T-helper 9 cell (primary cell): ENCODE data around the gene PLD4.
A peak's percentile ranks its signal among the peaks of the same experiment; 100 is the strongest.

Experiments used
- DNase-seq: peaks from one replicate; pipeline ENCODE4 v3.0.0-alpha.2; 2020

The PLD4 gene

DNA sequence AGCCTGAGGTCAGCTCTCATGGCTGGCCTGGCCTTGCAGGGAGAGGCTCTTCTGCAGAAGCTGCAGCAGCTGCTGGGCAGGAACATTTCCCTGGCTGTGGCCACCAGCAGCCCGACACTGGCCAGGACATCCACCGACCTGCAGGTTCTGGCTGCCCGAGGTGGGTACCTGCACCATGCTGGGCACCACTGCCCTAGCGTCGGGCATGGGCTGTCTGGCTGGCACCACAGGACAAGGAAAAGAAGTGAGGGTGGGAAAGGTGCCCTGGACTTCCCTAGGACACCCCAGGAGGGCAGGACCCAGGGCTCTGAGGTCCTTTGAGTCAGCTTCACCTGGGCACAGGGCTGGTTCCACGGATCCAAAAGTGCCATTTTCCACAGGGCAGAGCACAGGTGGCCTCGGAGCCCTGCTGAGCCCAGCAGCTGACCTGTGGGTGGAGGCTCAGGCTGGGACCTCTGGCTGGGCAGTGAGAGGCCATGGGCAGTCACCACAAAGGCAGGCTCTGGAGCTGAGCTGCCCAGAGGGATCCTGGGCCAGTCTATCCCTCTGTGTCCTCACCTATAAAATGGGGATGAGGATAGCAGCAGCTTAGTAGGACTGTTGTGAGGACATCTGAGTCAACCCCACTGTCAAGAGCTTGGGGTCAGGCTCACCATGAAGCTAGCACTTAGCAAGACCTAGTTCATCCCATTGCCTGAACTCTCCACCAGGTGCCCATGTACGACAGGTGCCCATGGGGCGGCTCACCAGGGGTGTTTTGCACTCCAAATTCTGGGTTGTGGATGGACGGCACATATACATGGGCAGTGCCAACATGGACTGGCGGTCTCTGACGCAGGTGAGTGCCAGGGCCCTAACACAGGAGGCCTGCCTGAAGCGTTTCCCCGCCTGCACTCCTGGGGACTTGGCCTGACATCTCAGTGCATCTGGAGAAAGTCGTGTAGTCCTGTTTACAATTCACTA is 4.9 kb downstream of the PLD4 start:
- DNase-seq: no peak

DNA sequence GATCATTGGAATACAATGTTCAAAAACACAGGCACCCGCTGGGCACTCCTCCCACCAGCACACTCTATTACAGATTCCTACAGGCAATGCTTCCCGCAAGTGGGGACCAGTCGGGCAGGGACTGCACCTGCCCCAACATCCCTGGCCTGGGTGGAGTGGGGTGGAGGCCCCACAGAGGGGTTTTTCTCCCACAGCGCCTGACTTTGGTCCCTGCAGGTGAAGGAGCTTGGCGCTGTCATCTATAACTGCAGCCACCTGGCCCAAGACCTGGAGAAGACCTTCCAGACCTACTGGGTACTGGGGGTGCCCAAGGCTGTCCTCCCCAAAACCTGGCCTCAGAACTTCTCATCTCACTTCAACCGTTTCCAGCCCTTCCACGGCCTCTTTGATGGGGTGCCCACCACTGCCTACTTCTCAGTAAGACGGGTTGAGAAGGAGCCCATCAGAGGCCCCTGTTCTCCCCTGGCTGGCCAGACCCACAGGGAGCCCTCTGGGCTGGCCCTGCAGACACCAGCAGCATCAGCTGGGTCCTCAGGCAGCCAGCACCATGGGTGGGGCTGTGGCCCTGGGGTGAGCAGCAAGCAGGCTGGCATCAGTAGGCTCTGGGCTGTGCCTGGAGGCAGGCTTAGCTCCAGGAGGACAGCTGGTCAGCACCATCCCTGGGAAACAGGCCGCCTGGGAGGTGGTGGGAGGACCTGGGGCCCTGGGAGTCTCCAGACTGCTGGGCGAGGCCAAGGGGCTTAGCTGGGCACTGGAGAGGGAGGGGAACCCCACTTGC is 6.0 kb downstream of the PLD4 start:
- no peak for DNase-seq

DNA sequence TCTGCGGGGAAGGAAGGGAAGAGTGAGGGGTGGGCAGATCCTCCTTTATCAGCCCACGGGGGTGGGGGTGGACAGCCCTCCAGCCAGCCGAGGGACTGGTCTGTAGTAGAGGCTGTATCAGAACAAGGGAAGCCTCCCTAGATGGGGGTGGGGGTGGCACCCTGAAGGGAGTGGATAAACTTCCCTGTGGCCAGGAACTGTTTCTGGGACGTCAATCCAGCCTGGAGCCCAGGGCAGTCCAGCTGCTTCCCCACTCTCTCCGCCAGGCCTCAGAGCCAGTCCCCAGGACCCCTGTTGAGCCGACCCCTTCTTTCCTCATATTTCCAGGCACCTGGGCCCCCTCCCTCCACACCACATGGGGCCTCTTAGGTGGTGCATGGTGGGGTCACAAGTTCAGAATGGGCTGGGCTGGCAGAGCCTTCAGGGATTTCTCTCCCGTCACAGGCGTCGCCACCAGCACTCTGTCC is 6.7 kb downstream of the PLD4 start:
- DNase-seq: no peak

DNA sequence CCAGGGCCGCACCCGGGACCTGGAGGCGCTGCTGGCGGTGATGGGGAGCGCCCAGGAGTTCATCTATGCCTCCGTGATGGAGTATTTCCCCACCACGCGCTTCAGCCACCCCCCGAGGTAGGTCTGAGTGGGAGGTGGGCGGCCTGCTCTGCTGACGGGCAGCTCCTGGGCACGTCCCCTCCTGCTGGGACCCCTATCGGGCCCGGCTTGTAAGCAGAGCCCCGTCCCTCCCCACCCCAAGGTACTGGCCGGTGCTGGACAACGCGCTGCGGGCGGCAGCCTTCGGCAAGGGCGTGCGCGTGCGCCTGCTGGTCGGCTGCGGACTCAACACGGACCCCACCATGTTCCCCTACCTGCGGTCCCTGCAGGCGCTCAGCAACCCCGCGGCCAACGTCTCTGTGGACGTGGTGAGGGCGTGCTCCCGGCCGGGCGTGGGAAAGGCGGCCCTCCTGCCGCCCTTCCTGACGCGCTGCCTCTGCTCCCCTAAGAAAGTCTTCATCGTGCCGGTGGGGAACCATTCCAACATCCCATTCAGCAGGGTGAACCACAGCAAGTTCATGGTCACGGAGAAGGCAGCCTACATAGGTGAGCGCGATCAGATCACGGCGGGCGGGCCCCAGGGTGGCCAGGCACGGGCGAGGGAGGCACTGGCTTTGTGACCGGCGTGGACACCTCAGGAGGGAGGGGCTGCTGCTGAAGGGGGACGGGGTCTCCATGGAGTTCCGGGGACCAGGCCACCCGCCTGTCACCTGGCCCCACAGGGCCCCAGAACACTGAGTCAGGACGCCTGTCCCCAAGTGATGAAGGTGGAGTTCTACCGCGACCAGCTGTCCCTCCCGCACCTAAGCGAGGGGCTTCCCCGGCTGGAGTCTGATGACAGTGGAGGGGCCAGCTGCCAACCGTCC is 7.3 kb downstream of the PLD4 start:
- no peak for DNase-seq

DNA sequence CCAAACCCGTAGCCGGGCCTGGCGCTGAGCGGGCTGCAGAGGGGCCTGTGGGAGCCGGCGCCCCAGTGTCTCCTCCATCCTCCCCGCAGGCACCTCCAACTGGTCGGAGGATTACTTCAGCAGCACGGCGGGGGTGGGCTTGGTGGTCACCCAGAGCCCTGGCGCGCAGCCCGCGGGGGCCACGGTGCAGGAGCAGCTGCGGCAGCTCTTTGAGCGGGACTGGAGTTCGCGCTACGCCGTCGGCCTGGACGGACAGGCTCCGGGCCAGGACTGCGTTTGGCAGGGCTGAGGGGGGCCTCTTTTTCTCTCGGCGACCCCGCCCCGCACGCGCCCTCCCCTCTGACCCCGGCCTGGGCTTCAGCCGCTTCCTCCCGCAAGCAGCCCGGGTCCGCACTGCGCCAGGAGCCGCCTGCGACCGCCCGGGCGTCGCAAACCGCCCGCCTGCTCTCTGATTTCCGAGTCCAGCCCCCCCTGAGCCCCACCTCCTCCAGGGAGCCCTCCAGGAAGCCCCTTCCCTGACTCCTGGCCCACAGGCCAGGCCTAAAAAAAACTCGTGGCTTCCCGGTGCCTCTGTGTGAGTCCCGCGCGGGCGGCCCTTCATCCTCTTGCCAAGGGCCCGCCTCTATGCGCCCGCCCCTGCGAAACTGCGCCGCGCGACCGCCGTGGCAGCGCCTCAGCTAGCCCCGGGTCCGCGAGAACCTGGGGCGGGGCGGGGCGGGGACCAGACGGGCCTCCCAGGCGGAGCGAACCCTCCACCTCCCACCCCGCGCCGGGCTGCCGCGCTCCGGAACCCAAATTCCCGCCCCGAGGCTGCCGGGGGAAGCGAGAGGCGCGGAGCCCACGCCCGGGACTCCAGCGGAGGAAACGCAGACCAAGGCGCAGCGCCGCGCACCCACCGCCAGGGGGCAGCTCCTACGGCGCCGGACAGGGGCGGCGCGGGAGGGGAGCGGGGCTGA is 8.3 kb downstream of the PLD4 start:
- DNase-seq: peak; percentile 87

DNA sequence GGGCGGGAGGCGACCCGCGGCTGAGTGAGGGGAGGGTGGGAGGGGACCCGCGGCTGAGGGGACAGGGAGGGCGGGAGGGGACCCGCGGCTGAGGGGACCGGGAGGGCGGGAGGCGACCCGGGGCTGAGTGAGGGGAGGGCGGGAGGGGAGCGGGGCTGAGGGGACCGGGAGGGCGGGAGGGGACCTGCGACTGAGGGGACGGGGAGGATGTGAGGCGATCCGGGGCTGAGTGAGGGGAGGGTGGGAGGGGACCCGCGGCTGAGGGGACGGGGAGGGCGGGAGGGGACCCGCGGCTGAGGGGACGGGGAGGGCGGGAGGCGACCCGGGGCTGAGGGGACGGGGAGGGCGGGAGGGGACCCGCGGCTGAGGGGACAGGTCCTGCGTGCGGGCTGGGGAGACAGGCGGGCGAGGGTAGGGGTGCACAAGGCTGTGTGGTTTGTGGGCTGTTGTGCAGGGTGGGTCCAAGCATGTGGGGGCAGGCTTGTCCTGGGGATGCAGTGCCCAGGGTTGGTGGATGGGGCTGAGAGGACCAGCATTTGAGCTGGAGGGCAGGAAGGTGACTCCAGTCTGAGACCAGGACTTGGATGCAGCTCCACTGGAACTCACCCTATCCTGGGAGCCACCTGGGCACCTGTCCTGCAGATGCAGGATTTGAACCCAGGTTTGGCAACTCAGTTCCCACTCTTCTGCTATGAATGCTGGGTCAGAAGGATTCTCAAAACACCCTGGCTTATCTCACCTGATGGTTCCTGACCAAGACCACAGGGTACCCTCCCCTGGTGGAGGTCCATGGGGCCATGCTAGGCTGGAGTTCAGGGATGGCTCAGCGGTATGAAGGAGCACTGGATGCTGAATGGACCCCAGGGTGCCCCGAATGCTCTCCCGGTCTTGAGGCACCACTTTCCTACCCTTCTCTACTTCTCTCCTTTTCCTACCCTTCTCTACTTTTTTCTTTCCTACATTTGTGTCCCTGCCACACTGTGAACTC is 9.4 kb downstream of the PLD4 start:
- no peak for DNase-seq

DNA sequence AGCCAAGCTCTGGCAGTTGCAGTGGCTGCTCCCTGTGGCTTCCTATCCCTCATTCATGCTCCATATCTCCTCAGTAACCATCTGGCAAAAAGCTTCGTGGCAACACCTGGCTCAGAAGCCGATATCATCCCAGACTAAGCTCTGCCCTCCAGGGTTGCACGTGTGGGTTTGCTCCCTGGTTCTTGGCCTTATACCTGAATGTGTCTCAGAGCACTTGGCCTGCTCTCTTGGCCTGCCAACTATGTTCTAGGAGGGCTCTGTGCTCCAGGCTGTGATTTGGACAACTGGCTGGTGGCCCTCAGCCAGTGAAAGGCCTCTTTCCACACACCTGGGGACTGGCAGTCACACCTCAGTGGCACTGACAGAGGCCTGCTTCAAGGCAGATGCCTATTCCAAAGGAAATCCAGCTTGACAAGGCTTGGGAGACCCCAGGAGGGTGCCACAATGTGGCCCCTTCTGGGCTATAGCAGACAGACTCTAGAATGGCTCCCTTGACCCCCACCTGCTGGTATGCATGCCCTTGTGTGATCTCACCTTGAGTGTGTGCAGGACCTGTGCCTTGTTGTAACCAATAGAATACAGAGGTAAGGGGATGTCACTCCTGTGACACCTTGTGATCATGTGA is 10.5 kb downstream of the PLD4 start:
- no peak for DNase-seq

DNA sequence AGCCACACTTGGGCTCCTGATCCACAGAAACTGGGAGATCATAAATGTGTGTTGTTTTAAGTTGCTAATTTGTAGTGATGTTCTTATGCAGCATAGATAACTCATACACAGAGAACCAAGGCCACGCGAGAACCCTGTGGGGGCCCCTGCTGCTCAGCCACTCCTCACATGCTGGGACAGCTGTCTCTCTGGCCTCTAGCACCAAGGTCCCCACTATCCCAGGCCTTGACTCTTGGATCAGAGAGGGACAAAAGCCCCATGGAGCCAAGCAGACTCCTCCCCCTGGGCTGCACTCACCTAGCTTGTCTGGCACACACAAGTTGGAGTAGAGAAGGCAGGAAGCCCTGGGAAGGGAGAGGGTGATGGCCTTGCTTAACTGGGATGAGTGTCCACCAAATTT is 11.3 kb downstream of the PLD4 start:
- no peak for DNase-seq

DNA sequence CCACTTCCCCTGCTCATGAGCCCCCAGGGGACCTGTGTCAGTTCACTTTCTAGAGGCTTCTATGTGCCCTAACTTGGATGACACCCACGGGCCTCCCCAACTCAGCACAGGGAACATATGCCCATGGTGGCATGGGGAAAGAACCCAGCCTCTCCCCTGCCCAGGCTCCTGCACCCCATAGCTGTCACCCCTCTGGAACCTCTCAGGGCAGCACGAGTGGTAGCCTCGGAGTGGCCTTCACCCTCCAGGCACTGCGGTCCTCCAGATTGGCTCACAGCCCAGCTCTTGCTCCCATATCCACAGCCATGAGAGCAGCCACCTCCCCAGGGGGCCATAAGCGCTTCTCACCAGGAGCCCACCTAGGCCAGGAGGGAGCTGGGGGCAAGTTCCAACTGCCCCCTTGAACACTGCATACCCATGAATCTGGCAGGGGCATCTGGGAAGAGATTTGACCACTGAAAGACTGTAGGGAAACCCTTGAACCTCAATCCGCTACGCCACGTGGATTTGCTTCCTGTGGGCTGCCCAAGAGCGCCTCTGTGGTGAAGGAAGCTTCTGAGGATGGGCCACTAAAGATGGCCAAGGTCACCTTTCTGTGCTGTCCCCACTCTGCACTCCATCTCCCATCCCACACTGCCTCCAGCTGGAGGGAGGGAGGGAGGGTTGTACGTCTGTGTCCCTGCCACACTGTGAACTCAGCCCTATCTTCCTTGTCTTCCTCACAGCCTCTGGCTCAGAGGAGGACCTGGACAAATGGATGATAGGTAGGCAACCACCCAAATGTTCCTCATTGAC is 11.9 kb downstream of the PLD4 start:
- DNase-seq: no peak

DNA sequence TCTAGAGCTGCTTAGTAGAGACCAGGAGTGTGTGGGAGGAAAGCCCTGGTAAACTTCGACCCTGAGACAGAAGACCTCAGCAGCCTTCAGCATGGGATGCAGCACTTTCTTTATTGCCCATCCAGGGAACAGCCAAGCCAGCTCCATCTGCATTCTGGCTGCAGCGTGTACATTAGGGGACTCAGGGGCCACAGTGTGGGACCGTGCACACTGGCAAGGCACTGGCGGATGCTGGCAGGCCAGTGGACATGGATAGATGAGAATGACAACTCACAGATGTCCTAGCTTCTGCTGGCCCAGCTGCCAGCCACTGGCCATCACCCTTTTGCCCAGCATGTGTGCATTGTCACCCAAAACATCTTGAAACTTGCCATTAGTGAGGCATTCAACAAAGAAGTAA is 12.5 kb downstream of the PLD4 start:
- no peak for DNase-seq

DNA sequence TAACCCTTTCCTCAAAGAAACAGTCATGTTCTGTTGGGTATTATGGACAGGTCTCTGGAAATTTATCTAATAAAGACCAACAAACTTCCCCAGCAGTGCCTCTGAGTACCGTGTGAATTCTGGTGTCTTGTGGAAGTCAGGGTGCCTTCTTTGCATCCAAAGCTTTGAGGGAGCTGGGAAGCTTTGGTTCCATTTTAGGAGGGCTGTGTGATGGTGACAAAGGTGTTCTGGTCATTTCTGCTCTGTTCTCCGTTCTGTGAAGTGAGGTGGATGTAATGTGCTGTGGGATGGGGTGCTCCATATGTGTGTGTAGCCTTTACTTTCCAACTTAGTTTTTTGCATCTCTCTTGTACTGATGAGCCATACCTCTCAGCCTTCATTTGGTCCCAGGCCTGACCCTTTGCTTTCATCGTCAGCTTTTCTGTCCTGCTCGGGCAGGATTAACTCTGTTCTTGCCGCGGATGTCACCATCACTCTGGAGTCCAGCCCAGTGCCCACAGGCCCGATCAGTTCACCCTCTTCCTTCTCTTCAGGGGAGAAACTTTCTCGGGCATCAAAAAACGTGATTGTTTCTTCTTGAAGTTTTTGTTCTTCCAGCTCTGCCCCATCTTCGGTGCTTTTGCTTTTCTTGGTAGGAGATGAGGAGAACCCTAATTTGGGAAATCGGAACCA is 13.2 kb downstream of the PLD4 start:
- no peak for DNase-seq

DNA sequence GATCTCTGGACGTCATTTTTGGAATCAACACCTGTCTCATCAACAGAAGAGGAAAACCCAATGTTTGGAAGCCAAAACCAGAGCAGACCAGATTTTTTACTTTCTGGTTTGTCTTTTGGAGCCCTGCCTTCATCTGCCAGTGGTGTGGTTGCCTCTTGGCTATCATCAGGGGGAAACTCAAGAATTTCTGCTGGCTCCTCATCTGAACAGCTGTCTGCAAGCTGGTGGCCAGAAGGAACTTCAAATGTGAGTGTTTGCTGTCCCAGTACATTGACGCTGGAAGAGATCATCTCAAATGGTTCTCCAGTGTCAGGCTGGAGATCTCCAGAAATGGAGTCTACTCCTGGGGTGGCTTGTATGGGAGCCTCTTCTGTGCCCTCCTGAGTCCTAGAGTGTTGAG is 13.8 kb downstream of the PLD4 start:
- no peak for DNase-seq

DNA sequence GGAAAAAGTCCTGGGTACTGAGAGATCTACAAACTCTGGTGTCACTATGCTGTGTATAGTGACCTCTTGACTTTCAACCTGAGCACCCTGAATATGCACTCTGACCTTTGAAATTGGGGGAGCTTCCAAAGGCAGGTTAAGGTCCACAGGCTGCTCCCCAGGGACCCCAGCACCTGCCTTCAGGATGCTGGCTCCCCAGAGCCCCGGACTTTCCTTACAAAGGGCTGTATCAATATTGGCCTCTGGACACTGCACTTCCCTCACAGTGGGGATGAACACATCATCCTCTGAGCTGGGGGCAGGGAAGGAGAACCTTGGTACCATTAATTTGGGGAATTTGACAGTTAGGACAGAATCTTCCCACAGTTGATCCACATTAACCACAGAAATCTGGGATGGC is 14.3 kb downstream of the PLD4 start:
- DNase-seq: no peak

DNA sequence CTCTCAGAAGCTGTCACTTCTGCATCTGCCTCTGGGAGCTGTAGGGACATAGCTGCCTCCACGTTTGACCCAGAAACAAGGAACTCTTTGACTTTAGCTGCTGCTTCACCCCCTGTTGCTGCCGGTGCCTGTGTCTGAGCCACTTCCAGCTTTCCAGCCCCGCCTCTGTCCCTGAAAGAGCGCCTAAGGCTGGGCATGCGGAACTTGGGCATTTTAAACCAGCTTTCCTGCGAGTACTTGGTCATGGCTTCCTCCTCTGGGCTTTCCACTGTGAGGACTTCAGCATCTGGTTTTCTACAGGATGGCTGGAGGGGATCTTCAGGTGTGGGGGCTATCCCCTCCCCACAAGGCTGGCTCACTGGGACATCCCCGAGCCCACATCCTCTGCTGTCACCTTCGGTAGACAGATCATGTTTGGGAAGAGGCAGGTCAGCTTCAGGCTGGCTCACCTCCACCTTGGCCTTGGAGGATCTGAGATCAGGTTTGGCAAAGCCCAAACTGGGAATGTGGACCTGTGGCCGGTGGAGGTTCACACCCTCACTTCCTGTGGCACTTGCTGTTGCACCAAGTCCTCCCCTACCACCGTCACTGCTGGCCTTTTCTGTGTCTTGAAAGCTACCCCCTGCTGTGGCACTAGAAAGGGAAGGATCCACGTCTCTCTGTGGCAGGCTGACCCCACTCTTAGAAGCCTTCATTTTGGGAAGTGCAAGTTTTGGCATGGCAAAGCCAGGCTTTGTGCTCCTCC is 15.2 kb downstream of the PLD4 start:
- no peak for DNase-seq

DNA sequence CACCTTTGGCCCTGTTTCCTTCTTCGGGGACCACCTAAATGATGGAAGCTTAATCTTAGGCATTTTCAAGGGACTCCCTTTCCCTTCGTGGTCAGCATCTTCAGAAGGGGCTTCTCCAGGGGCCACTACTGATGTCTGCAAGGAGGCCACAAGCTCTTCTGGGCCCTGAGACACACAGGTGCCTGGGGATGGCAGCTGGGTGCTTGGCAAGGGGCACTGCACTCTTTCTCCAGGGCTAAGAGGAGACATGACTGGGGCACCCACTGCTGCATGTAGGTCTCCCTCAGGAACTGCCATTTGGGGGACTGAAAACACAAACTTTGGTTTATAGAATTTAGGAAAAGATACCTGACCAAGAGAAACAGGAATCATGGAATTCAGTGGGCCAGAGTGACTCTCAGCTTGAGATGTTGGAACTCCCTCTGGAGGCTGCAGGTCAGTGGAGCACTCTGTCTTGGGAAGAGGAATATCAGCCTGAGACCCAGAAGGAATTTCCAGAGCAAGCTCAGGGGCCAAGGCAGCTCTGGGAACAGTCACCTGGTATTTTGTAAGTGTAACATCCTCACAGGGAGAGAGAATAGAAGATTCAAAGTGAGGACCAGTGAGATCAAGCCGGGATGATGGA is 16.0 kb downstream of the PLD4 start:
- DNase-seq: no peak

DNA sequence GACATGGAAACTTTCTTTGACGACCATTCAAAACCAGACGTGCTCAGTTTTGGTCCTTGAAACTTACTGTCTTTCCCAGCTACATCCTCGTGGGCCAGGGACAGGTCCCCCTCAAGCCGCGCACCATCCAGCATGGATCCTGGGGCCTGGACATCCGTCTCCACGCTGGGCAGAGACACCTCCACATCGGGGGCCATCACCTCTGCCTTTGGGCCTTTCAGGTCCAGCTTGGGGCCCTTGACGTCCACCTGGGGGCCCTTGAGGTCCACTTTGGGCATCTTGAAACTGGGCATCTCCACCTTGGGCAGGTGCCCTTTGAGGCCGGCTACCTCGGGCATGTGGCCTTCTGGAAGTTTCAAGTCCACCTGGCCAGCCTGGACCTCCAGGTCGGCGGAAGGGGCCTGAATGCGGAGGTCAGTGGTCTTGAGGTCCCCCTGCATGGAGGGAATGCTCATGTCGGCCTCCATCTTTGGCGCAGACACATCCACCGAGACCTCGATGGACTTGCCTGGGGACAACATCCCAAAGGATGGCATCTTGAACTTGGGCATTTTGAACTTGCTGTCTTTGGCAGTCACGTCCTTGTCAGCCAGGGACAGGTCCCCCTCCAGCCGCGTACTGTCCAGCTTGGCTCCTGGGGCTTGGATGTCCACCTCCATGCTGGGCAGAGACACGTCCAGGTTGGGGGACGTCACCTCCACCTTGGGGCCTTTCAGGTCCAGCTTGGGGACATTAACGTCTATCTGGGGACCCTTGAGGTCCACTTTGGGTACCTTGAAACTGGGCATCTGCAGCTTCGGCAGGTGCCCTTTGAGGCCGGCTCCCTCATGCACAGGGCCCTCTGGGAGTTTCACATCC is 17.1 kb downstream of the PLD4 start:
- DNase-seq: no peak
